ENCODE data around the gene CPT2.
"Not testable (repeated sequence)": the region's sequence is repeated elsewhere in the genome, so short reads cannot be mapped to it uniquely, and the experiment has no call there.

Gene CPT2

DNA sequence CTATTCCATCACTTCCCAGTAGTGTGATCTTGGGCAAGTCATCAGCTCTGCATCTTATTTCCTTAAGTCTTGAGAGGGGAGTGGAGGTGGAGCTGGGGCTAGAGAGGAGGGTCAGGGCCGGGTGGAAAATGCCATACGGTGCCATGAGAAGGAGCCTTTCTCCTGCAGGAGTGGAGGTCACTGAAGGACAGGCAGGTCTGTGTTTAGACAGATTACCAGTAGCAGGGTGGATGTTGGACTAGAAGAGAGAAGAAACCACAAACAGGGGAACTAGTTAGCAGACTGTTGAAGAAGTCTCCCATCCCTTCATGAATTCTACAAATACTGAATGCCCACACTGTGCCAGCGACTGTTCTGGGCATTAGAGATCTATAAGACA, 13.9 kb upstream of the CPT2 start:
- DNase-seq: no peak

DNA sequence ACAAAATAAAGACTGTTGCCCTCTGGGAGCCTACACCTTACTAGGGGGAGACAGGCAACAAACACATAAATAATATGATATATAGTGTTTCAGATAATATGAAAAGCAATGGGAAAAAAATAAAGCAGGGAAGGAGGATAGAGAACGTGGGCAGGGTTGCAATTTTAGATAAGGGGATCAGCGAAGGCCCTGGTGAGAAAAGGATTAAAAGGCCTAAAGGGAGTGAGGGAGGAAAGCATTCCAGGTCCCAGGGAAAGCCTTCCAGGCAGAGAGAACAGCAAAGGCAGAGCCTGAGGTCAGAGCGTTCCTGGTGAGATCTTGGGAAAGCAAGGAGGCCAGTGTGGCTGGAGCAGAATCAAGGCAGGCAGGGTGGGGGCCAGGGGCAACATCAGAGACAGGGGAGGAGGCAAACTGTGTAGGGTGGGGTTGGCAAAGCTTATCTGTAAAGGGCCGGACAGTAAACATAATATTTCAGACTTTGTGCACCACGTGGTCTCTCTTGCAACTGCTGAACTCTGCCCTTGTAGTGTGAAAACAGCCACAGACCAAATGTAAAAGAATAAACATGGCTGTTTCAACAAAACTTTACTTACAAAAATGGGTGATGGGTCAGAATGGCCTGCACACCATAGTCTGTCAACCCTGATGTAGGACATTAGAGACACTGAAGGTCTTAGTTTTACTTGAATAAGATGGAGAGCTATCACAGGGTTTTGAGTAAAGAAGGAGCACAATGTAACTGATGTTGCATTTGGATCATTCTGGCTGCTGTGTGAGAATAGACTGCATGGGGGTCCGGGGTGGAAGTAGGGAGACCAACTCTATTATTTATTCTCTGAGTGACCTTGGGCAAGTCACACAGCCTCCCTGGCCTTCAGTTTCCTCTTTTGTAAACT, 13.3 kb upstream of the CPT2 start:
- no peak for DNase-seq

DNA sequence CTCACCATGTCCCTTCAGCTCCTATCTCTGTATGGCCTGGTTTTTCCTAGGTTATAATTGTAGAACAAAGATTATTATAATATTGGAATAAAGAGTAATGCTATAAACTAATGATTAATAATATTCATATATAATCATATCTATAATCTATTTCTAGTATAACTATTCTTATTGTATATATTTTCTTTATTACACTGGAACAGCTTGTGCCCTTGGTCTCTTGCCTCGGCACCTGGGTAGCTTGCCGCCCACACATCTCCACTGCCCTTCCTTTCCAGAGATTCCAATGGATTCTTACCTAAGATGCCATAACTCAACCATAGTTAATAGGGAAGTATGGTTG, 10.7 kb upstream of the CPT2 start:
- not testable (repeated sequence) for DNase-seq

DNA sequence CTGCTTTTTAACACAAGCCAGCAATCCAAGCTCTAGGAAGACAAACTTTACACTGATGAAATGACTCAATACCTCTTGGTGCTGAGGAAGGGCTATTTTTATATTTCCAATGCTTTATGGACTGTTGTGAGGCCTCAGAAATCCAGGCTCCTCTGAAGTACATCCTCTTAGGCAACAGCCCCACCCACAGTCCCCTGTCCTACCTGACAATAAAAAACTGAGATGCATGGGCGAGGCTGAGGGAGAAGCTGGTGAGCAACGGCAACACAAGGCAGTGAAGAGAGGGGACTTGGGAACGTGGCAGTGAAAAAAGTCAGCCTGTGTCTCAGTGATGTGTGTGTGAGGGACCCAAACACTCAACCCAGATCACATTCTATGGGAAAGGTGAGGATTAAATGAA, 10.1 kb upstream of the CPT2 start:
- no peak for DNase-seq

DNA sequence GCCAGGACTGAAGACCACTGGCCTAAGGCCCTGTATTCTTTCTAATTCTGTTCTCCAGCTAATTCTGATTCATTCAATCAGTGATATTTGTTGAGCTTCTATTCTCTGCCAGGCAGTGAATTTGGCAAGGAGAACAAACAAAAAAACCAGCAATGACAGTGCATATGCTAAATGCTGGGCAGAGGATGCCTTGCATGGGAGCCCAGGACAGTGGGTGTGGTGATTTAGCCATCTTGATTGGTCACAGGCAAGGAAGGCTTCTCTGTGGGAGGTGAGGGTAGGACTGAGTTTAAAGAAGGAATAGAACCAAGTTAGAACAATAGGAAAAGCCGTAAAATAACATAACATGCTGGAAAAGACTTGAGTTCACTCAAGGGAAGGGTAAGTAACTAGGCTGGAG, 9.2 kb upstream of the CPT2 start:
- DNase-seq: no peak

DNA sequence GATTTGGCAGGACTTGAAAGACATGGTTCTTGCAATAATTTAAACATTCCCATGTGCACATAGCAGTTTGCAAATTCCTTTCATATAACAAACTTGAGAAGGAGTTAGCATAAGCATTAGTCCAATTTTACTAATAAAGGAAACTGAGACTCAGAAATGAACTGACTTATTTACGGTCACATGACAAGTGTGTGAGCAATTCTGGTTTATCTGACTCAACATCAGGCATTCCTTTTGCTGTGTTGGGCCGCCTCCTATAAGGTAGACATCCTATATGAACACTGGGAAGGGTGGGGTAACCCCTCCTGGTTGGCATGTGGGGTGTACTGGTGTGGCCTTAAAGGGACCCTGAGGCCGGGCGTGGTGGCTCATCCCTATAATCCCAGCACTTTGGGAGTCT, 8.5 kb upstream of the CPT2 start:
- DNase-seq: no peak

DNA sequence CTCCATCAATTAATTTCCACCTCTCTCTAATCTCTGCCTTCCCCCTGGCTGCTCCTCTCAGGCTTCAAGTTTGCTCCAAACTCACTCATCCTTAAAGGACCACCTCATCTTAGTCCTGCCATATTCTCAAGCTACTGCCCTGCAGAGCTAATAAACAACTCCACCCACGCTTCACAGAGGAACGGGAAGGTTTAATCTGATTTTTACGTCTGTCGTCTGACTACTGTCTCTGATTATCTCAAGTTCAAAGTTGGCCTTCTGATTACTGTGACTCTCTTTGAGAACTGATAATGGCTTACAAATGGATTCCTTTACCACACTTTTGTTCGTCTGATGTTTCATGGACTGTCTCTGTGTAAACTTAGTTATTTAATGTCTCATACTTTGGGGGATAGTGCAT, 7.6 kb upstream of the CPT2 start:
- DNase-seq: no peak

DNA sequence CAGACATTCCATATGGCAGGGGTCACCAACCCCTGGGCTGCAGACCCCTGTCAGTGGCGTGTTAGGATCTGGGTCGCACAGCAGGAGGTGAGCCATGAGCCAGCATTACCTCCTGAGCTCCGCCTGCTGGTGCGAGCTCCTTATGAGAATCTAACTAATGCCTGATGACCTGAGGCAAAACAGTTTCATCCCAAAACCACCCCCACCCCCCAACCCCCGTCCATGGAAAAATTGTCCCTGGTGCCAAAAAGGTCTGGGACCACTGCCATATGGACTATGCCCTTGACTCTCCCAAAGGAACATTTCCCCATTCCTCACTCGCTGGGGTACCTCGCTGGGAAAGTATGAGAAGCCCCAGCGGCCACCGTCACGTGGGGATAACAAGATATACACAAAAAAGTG, 6.4 kb upstream of the CPT2 start:
- no peak for DNase-seq

DNA sequence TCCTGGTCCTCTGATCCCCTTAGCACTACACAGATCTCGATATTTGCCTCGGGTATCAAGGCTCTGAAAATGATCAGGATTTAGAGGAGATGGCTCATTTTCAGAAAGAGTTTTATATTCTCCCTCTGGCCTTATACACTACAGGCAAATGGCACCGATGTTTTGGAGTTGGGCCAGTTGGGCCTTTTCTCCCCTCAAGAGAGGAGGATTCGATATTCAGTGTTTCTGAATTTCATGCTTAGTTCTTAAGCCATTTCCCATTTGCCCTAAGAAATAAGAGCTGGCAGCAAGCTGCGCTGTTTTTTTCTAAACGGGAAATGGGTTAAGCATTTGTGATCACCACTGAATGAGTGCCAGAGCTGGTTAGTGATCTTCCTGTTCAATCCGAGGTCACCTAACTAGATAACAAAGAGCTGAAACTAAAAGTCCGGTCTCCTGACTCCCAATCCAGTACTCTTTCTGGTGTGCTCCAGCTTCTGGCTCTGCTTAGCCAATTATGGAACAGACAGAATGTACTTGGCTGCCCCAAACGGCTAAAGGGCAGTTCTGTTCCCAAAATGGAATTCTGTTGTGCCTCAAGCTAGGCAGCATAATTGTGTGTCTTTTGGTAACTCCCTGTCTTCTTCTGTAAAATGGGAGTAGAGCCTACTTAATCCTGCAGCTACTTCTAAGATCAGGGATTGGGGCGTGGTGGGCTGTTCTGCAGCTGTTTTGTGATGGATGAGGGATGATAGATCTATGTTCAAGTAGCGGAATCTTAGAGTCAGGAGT, 1.2 kb upstream of the CPT2 start:
- DNase-seq: no peak

DNA sequence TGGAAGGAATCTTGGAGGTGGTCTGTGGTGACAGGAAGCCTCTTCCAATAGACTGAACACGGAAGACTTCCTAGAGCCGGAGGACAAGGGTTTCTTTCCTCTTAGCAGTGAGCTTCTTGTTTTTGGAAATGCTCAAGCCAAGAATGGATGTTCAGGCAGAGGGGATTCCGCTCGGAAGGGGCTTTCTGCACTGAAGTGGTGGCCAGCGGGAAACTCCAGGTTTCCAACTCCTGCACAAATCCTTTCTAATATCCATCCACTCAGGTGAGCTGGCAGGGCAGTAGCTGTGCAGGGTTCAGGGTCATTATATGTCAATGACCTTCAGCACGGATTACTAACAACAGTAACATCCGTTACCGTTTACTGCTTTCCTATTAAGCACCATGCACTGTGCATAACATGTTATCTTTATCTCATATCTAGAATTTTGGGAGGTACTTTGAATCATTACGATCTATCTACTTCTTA, 573 bp upstream of the CPT2 start:
- no peak for DNase-seq

DNA sequence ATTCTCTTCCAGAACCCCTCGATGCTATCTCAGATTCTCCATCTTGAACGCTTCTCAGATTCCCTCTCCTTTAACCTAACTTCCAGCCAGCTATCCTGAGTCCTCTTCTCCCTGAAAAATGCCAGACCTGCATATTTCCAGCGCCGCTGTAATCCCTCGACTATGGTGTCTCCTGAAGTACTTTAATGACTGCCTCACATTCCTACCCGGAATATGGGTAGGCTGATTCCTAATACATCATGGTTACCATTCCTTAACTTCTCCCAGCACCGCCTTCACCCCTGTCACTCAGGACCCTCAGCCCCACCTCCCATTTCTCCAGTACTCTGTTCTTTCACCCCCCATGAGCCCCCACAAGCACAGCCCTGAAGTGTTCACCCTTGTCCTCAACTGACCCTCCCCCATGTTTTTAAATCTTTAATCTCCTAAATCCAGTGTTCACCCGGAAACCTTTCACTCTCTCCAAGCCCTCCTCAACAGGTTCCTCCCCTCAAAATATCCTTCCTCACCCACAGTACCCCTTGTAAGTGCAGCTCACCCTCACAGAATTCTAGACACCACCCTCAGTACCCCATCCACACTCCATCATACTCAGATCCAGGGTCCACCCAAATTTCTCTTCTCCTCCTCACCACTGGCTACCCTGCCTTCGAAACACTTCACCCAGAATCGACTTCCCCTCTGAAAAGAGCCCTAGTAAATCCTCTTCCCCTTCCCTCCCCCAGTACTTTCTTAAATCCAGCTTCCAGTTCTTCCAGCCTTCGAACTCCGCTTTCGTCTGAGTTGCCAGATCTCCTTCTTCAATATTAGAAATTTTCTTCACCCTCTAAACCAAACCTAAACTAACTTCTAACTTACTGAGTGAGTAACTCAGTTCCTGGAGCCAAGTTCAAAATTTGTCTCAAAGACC, 922 bp downstream of the CPT2 start:
- DNase-seq: no peak

DNA sequence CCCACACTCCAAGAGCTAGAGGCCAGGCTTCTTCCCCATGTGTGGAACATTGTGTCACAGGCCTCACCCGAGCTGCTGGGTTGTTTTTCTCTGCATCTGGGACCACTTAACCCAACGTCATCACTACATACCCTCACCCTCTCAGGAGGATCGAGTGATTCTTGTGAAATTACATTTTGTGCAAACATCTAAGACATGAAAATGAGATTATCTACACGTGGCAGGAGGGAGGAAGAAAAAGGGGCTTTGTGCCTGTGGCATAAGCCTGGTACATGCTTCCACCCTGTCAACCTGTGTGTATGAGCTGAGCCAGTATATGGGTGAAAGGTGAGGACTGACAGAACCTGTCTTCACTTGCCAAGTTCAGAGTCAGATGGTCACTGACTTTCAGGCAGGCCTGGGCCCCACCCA, 1.6 kb downstream of the CPT2 start:
- DNase-seq: no peak

DNA sequence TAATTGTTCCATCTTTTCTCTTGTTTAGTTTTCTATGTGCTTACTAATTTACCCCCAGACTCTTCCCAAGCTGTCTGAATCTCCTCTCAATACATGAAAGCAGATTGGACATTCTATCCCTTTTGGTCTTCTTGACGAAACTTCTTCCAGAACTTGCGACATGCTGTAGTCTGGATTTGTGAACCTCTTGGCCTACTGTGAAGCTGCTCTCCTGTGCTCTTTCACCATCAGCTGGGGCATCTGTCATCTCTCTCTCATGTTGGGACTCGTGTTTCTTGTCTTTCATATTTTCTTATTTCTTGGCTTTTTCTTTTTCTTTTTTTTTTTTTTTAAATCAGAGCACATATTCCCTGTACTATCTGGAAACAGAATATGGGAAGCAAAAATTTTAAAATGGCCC, 6.8 kb downstream of the CPT2 start:
- DNase-seq: no peak

DNA sequence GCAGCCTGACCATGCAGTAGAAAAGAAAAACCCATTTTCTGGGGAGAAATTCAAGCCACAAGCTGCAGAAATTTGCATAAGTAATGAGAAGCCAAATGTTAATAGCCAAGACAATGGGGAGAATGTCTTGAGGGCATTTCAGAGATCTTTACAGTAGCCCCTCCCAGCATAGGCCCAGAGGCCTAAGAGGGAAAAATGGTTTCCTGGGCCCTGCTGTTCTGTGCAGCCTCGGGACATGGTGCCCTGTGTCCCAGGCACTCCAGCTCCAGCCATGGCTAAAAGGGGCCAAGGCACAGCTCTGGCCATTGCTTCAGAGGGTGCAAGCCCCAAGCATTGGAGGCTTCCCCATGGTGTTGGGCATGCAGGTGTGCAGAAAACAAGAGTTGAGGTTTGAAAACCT, 8.9 kb downstream of the CPT2 start:
- DNase-seq: not testable (repeated sequence)

DNA sequence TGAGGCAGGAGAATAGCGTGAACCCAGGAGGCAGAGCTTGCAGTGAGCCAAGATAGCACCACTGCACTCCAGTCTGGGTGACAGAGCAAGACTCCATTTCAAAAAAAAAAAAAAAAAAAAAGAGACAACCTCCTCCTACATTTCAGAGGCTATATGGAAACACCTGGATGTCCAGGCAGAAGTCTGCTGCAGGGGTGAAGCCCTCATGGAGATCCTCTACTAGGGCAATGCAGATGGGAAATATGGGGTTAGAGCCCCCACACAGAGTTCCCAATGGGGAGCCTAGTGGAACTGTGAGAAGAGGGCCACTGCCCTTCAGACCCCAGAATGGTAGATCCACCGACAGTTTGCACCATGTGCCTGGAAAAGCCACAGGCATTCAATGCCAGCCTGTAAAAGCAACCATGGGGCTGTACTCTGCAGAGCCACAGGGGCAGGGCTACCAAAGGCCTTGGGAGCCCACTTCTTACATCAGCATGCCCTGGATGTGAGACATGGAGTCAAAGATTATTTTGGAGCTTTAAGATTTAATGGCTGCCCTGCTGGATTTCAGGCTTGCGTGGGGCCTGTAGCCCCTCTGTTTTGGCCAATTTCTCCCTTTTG, 9.6 kb downstream of the CPT2 start:
- DNase-seq: not testable (repeated sequence)

DNA sequence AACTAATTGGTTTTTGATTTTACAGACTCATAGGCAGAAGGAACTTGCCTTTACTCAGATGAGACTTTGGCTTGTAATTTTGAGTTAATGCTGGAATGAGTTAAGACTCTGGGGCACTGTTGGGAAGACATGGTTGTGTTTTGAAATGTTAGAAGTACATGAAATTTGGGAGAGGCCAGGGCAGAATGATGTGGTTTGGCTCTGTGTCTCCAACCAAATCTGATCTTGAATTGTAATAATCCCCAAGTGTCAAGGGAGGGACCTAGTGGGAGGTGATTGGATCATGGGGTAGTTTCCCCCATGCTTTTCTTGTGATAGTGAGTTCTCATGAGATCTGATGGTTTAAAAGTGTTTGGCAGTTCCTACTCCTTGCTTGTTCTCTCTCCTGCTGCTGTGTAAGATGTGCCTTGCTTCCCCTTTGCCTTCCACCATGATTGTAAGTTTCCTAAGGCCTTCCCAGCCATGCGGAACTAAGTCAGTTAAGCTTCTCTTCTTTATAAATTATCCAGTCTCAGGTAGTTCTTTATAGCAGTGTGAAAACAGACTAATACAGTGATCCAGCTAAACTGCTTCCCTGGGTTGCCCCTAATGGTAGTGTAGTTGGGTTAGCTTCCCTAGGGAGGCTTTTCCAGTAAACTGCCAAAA, 10.2 kb downstream of the CPT2 start:
- DNase-seq: no peak

DNA sequence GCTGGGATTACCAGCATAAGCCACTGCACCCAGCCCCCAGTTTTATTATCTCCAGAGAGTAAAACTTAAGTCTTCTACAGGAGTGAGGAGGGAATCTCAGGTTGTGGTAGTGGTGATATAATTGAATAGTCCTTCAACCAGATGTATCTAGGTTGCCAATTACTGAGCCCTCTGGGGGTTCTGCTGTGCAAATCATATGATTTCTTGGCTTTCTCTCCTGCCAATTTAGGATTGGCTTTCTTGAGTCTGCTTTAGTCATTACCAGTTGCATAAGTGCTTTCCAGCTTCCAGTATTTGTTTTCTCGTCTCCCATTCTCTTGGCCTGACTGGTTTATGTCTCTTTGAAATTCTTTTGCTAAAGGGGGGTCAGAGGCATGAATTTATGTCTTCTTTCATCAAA, 11.1 kb downstream of the CPT2 start:
- DNase-seq: no peak

DNA sequence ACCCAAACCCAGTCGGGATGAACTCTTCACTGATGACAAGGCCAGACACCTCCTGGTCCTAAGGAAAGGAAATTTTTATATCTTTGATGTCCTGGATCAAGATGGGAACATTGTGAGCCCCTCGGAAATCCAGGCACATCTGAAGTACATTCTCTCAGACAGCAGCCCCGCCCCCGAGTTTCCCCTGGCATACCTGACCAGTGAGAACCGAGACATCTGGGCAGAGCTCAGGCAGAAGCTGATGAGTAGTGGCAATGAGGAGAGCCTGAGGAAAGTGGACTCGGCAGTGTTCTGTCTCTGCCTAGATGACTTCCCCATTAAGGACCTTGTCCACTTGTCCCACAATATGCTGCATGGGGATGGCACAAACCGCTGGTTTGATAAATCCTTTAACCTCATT, 13.7 kb downstream of the CPT2 start:
- DNase-seq: no peak

DNA sequence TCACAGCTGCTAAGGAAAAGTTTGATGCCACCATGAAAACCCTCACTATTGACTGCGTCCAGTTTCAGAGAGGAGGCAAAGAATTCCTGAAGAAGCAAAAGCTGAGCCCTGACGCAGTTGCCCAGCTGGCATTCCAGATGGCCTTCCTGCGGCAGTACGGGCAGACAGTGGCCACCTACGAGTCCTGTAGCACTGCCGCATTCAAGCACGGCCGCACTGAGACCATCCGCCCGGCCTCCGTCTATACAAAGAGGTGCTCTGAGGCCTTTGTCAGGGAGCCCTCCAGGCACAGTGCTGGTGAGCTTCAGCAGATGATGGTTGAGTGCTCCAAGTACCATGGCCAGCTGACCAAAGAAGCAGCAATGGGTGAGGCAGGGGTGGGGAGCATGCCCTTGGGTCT, 14.3 kb downstream of the CPT2 start:
- DNase-seq: no peak

DNA sequence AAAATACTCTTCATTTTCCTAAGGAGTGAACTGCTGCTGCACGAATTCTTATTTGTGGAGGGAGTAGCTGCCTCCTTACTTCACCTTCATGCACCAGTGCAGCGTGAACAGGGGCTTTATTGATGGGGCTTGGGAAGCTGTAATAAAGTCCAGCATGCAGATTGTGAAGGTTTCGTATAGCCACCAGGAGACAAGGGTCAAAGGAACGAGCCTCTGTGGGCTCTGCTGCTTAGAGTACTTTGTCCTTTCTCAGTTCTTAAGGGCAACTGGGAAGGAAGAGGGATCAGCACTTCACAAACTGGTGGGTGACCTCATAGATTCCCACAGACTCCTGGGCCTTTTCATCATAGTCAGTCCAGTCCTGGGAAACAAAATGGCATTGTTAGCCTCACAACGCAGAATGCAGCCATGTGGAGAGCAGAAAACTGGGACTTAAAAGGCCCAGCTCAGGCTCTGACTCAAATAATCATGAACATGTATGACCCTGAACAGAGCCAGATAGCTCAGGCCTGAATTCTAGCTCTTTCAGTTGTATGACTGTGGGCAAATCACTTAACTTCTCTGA, 17.8 kb downstream of the CPT2 start:
- no peak for DNase-seq

DNA sequence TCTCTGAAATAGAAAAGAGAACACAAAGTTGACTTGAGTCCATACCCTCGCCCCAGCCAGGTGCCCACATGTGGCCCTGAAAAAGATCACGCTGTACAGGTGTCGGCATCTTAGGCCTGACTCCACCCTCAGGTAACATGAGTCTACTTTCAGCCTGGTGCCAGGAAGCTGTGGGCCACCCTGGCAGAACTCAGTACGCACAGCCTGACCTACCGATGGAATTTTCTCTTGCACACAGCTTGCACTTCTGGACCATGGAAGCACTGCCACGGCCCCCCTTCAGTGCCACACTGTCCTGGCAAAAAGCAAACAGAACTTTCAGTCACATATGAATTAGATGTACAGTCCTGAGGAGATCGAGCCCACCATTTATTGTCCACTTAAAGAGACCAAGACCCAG, 21.6 kb downstream of the CPT2 start:
- no peak for DNase-seq

DNA sequence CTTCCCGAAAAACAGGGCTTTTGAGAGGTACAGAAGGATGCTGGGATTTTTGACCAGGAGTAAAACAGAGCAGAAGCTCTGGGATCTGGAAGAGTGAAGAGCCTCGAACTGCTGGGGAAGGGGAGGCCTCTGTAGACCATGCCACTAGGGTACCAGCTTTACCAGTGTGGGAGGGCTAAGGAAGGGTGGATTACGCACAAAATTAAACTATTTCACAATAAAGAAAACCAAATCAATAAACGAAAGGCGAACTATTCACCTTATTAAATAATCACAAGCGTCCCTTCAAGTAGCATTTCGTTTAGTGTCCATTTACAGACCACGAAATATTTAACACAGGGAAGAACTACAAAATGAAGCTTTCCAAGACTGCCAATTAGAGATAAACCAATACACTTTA, 23.1 kb downstream of the CPT2 start:
- DNase-seq: no peak

Data from cerebellar nuclear complex (tissue), 1 donor.